CD4-positive, alpha-beta T cell treated with Interleukin-17A for 1 hour (primary cell): ENCODE measurements around the gene SLC9A3.
"Not testable (repeated sequence)": the region's sequence is repeated elsewhere in the genome, so short reads cannot be mapped to it uniquely, and the experiment has no call there.

Source experiments
- DNase-seq: peaks from one replicate; pipeline ENCODE4 v3.0.0-alpha.2; 2020

The SLC9A3 gene

GRCh38 chr5:486597-486996, 37.7 kb downstream of the SLC9A3 start:
- not testable (repeated sequence) for DNase-seq

GRCh38 chr5:485946-486491, 38.2 kb downstream of the SLC9A3 start:
- DNase-seq = no peak

GRCh38 chr5:485113-485945, 38.9 kb downstream of the SLC9A3 start:
- DNase-seq = no peak

GRCh38 chr5:484556-484955, 39.7 kb downstream of the SLC9A3 start:
- no peak for DNase-seq

GRCh38 chr5:483434-484140, 40.7 kb downstream of the SLC9A3 start:
- no peak for DNase-seq

- DNase-seq = no peak
Measured at GRCh38 chr5:483011-483410, 41.2 kb downstream of the SLC9A3 start.

- no peak for DNase-seq
Measured at GRCh38 chr5:482506-482905, 41.7 kb downstream of the SLC9A3 start.

GRCh38 chr5:482021-482420, 42.2 kb downstream of the SLC9A3 start:
- no peak for DNase-seq

- no peak for DNase-seq
Measured at GRCh38 chr5:481347-481746, 42.9 kb downstream of the SLC9A3 start.

- DNase-seq = no peak
Measured at GRCh38 chr5:479566-480319, 44.5 kb downstream of the SLC9A3 start.

GRCh38 chr5:478982-479535, 45.2 kb downstream of the SLC9A3 start:
- no peak for DNase-seq

GRCh38 chr5:478369-478981, 45.8 kb downstream of the SLC9A3 start:
- no peak for DNase-seq

GRCh38 chr5:477871-478270, 46.4 kb downstream of the SLC9A3 start:
- DNase-seq = no peak

- no peak for DNase-seq
Measured at GRCh38 chr5:477247-477646, 47.0 kb downstream of the SLC9A3 start.

- no peak for DNase-seq
Measured at GRCh38 chr5:476814-477175, 47.5 kb downstream of the SLC9A3 start.

GRCh38 chr5:476102-476813, 48.0 kb downstream of the SLC9A3 start:
- DNase-seq = no peak

- no peak for DNase-seq
Measured at GRCh38 chr5:475704-476101, 48.5 kb downstream of the SLC9A3 start.

- DNase-seq = no peak
Measured at GRCh38 chr5:474840-475661, 49.2 kb downstream of the SLC9A3 start.

GRCh38 chr5:474232-474839, 49.9 kb downstream of the SLC9A3 start:
- not testable (repeated sequence) for DNase-seq

- DNase-seq = peak; percentile 16
Measured at GRCh38 chr5:473551-474192, 50.6 kb downstream of the SLC9A3 start.
